NCI-H1436 treated with DMSO at 0.1 percent for 48 hours (cell line): Measurements from ENCODE around the gene AMOTL1.
"Not testable (repeated sequence)": the region's sequence is repeated elsewhere in the genome, so short reads cannot be mapped to it uniquely, and the experiment has no call there.

Experiments
- DNase-seq: peaks from one replicate; lab custom pipeline; 2025; lab: John Stamatoyannopoulos, UW

Gene AMOTL1

GRCh38 chr11:94791942-94792341 is 23.8 kb downstream of the AMOTL1 start:
- not testable (repeated sequence) for DNase-seq

- no peak for DNase-seq
Observed at GRCh38 chr11:94792451-94792850, 24.3 kb downstream of the AMOTL1 start.

GRCh38 chr11:94793002-94793401 is 24.8 kb downstream of the AMOTL1 start:
- DNase-seq, result no peak

DNA sequence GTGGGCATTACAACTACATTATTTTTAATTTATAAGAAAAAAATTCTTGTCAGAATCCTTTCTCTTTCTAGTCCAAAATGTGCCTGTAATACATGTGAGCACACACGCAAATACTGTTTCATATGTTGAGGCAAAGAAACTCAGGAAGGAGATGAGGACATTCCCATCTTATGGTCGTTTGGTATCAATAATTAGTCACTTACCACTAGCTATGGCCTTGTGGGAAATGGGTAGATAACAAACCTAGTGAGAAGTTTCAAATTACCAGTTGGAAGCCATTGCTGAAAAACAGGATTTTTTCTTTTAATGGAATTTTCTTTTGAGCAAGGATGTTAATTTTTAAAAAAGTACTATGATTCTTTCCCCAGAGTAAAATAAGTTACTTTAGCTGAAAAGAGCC is 25.7 kb downstream of the AMOTL1 start:
- DNase-seq, result no peak

DNA sequence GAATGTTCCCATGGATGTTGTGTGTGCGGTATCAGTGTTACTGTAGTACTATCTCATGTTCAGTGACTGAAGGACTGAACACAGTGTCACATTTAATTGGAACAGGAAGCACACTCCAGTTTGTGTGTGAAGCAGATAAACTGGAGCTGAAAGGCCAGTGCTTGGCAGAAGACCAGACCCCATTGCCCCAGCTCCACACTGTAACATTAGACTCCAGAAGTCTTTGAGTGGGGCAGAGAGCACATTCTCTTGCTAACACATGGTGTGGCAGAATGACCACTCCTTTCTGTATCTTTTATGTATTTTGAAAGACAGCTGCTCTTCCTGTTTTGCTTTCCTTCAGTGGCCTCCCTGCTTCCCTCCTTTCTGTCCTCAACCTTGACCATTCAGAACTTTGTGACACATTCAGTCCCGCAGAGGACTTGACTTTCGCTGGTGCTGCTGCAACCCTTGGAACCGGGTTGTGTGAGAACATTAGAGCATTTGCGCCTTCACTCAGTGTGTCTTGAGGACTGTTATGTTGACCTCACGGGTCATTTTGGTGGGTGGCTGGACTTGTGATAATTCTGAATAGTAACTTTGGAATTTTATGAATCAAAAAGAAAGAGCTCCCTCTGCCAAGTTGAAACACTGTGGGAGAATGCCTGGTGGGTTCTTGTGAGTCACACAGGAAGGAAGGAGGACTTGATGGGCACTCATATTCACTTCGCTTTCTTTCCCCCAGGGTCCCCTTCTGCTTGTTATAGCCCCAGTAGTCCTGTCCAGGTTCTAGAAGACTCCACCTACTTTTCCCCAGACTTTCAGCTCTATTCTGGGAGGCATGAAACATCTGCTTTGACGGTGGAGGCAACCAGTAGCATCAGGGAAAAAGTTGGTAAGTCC is 26.4 kb downstream of the AMOTL1 start:
- DNase-seq, result no peak

DNA sequence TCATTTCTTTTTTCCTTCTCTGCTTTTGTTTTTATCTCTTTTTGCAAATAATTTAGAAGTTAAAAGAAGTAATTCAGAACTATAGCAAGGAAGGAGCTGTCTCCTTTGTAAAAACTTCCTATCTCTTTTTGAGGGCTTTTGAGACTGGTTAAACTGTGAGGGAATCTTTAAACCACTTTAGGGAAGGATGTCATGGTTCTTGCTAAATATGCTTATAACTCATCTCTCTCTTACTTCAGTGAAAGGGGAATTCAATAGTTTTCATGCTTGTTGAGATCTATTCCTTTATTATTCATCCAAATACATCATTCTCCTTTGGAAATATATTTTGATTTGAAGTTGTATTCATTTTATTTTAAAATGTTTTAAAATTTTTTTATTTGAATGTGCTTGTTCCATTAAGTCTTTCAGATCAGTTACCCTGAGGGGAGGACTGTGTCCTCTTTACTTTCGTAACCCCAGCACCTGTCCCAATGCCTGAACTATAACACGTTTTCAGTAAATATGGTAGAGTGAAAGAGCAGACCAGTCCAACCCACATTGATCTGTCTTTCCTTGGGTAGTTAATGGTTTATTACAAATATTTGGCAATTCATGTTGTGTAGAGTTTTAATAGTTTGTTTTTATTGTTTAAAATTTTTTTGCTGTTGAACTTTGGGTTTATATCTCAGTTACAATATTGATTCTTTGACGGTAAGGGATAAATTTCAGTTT is 27.5 kb downstream of the AMOTL1 start:
- no peak for DNase-seq

GRCh38 chr11:94796190-94796580 is 28.0 kb downstream of the AMOTL1 start:
- no peak for DNase-seq

- DNase-seq, result no peak
Observed at GRCh38 chr11:94796863-94797262, 28.7 kb downstream of the AMOTL1 start.

DNA sequence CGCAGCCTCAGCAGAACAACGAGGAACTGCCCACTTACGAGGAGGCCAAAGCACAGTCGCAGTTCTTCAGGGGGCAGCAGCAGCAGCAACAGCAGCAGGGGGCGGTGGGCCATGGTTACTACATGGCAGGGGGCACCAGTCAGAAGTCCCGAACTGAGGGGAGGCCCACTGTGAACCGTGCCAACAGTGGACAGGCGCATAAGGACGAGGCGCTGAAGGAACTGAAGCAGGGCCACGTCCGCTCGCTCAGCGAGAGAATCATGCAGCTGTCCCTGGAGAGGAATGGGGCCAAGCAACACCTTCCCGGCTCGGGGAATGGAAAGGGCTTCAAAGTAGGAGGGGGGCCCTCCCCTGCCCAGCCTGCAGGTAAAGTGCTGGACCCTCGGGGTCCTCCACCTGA is 31.6 kb downstream of the AMOTL1 start:
- no peak for DNase-seq

GRCh38 chr11:94800414-94800813 is 32.3 kb downstream of the AMOTL1 start:
- no peak for DNase-seq

DNA sequence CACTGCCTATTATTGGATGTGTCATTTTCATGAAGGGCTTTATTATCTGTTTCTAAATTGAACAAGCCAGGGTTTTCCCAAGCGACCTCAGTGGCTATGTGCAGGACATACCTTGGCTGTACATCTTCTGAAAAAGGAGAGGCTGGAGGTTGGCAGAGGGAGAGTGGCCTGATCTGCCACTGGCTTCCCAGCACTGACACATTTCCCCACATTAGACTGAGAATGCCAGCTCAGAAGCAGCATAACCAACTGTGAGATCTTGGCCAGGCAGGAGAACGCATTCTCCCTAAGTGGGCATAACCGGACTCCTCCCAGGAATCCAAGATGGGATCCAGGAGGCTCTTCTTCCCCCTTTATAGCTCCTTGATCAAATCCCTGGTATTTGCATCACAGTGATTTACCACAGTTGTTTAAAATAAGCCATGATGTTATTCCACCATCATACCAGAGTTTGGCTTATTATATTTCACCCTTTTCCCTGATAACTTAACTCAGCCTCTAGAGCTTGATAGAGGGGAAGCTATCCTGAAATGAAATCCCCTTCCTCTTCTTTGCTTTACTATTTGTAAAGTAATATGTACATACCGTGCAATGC is 33.8 kb downstream of the AMOTL1 start:
- DNase-seq, result no peak

DNA sequence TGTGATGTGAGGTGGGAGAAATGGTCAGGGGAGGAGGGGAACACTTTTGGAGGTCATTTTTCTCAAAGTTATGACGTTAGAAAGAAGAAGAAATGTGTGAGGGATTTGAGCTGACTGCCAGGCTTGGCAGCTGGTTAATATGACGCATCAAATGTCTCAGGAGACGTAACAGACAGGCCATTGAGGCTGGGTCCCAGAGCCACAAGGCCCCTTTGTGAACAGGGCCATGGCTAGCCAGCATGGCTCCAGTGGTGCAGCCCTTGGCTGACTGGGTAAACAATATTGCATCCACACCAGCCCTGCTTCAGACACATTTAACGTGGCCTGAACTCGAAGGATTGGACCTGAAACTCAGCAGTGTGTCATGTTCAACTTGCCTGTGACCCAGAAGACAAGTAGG is 34.3 kb downstream of the AMOTL1 start:
- no peak for DNase-seq

- no peak for DNase-seq
Observed at GRCh38 chr11:94803491-94803890, 35.3 kb downstream of the AMOTL1 start.

GRCh38 chr11:94804874-94805273 is 36.7 kb downstream of the AMOTL1 start:
- DNase-seq, result no peak

DNA sequence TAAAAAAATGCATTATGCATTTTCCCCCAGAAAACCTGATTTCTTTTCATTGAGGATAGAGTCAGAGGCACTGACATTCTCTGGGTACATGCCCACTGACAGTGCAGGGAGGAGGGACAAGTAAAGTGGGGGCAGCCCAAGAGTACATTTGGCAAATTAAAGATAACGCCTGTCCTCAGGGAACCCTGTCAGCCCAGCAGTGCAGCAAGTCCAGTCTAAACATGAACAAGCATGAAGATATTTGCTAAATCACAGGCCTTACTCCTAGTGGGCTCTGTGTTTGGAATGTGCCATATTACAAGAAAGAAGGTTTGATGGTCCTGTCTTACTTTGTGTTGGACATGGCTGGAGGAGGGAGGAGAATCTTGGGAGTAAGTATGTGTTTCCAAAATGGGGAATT is 37.9 kb downstream of the AMOTL1 start:
- no peak for DNase-seq

GRCh38 chr11:94806419-94806818 is 38.3 kb downstream of the AMOTL1 start:
- no peak for DNase-seq

GRCh38 chr11:94809251-94809650 is 41.1 kb downstream of the AMOTL1 start:
- no peak for DNase-seq

DNA sequence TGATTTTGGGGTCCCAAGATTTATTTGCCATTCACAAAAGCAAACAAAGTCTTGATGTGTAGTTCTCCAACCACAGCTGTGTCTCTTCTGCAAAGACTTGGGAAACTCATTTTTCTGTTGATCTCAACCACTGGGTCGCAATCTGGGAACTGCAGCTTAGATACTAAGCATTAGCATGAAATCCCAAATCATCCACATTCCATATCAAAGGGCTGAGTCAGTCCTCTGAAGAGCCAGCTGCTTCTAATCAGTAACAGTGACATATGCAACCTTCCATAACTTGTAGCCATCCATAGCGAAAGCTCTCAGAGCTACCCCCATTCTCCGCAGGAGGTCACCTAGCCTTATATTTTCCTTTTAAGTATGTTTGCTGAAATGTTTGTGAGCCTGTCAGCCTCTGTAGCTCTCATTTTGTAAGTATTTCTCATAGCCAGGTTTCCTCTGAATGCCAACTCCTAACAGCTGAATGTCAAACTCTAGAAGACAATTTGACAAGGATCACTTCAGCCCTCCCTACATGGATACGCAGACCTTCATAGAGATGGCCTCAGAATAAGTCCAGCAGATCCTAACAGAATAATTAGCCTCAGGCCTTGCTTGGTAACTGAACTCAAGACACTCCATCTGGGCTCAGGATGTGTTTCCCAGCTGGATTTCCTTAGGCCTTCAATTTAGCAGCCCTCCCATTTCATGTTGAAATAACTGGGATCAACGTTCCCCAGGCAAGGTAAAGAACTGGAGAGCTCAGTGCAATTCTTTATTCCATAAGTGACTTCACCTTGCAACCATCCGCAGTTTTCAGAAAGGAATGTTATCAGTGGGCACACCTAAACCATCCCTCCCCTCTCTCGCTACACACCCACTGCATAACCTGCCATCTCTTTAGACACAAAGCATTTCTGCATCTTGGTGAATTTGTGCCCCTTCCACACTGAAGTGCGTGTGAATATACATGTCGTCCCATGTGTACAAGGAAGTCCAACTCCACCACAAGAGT is 44.9 kb downstream of the AMOTL1 start:
- DNase-seq, result not testable (repeated sequence)

GRCh38 chr11:94814272-94814976 is 46.3 kb downstream of the AMOTL1 start:
- no peak for DNase-seq

- no peak for DNase-seq
Observed at GRCh38 chr11:94815705-94816344, 47.7 kb downstream of the AMOTL1 start.

DNA sequence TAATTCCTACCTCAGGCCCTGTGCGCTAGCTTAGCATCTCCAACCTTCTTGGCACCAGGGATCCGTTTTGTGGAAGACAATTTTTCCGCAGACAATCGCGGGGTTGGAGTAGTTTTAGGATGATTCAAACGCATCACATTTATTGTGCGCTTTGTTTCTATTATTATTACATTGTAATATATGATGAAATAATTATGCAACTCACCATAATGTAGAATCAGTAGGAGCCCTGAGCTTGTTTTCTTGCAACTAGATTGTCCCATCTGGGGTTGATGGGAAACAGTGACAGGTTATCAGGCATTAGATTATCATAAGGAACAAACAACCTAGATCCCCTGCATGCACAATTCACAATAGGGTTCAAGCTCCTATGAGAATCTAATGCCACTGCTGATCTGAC is 52.3 kb downstream of the AMOTL1 start:
- DNase-seq, result no peak
